ENCODE measurements around the gene PIK3R1. TPM values are rescaled to one million over a fixed set of nuclear protein-coding genes. Genes with fewer than 3 reads are reported as not detected.

Gene PIK3R1
- total RNA-seq, 1 donor from 2014 or later: 52.2 TPM

GRCh38 chr5:68248896-68249295 is 33.3 kb downstream of the PIK3R1 start:
- Mint-ChIP-seq H3K36me3 (ENCODE audit: low read depth) (no peaks in the 10 kb centered on the region), H3K9me3 (no peaks in the 10 kb centered on the region), H3K27ac (no peak overlapping the region), H3K4me3 (no peak overlapping the region), H3K27me3 (no peaks in the 10 kb centered on the region), H3K4me1 (peaks cover 71% of the 10 kb centered on the region)
- ATAC-seq (ENCODE audit: low read depth): no peak
- ChIA-PET CTCF (interaction anchor here (1.4 to 6.9 kb wide), 3 partner anchors 9 to 1003 kb away, joined by 4 to 127 read pairs (median 19); no protein-coding TSS in a partner anchor), POLR2A (no interaction called here)
- intact Hi-C loops (cut with micrococcal nuclease): loop anchor here (10.0 kb wide), 2 partner anchors 54 to 274 kb away; no protein-coding TSS in a partner anchor
- TF ChIP-seq CTCF (IDR thresholded peaks at IDR 0.05): no peak
- DNase-seq: no peak

- Mint-ChIP-seq H3K4me1 (peaks cover 73% of the 10 kb centered on the region), H3K27ac (no peak overlapping the region), H3K36me3 (ENCODE audit: low read depth) (no peaks in the 10 kb centered on the region), H3K4me3 (no peak overlapping the region), H3K27me3 (no peaks in the 10 kb centered on the region), H3K9me3 (no peaks in the 10 kb centered on the region)
- intact Hi-C loops (cut with micrococcal nuclease): loop anchor here (10.0 kb wide), 2 partner anchors 55 to 275 kb away; no protein-coding TSS in a partner anchor
- POLR2A ChIA-PET: no interaction called here
- no peak for TF ChIP-seq CTCF (IDR thresholded peaks at IDR 0.05)
- ATAC-seq (ENCODE audit: low read depth) (no peak), DNase-seq (no peak)
- CTCF ChIA-PET: interaction anchor here (1.0 to 6.9 kb wide), 3 partner anchors 9 to 1004 kb away, joined by 3 to 127 read pairs (median 4); no protein-coding TSS in a partner anchor
Measured at GRCh38 chr5:68249520-68249919, 34.0 kb downstream of the PIK3R1 start.

- no peak for TF ChIP-seq CTCF (IDR thresholded peaks at IDR 0.05)
- Mint-ChIP-seq H3K36me3 (ENCODE audit: low read depth) (no peaks in the 10 kb centered on the region), H3K4me3 (no peak overlapping the region), H3K4me1 (peaks cover 78% of the 10 kb centered on the region), H3K9me3 (no peaks in the 10 kb centered on the region), H3K27me3 (no peaks in the 10 kb centered on the region), H3K27ac (peak overlapping the region; percentile 67)
- intact Hi-C loops (cut with micrococcal nuclease): loop anchor here (10.0 kb wide), 1 partner anchor 1946 kb away; no protein-coding TSS in a partner anchor
- DNase-seq (no peak), ATAC-seq (ENCODE audit: low read depth) (no peak)
- ChIA-PET CTCF (interaction anchor here (1.0 to 6.9 kb wide), 8 partner anchors 11 to 1094 kb away, joined by 3 to 127 read pairs (median 6); partner anchors contain the start of gene PIK3R1), POLR2A (interaction anchor here (0.7 to 2.2 kb wide), 2 partner anchors 36 kb away, joined by 3 to 12 read pairs; partner anchors contain the start of gene PIK3R1)
Measured at GRCh38 chr5:68250661-68251298, 35.2 kb downstream of the PIK3R1 start.

GRCh38 chr5:68251386-68251785 is 35.8 kb downstream of the PIK3R1 start:
- no peak for DNase-seq
- Mint-ChIP-seq H3K36me3 (ENCODE audit: low read depth) (no peaks in the 10 kb centered on the region), H3K9me3 (no peaks in the 10 kb centered on the region), H3K4me3 (no peak overlapping the region), H3K27ac (peak overlapping the region; percentile 53), H3K27me3 (no peaks in the 10 kb centered on the region), H3K4me1 (peaks cover 78% of the 10 kb centered on the region)
- POLR2A ChIA-PET: interaction anchor here (2.2 kb wide), 1 partner anchor 36 kb away, joined by 12 read pairs; the partner anchor contains the start of gene PIK3R1
- ATAC-seq (ENCODE audit: low read depth): peak; percentile 60
- no peak for TF ChIP-seq CTCF (IDR thresholded peaks at IDR 0.05)
- intact Hi-C loops (cut with micrococcal nuclease): loop anchor here (10.0 kb wide), 1 partner anchor 1947 kb away; no protein-coding TSS in a partner anchor
- CTCF ChIA-PET: interaction anchor here (1.1 to 6.9 kb wide), 7 partner anchors 8 to 1095 kb away, joined by 3 to 127 read pairs (median 7); partner anchors contain the start of gene PIK3R1

Measured in activated B cell treated with CpG ODN at 0.5 μM for 24 hours (primary cell).